AG10803 (cell line): ENCODE data around the gene SELENOK.
A peak's percentile ranks its signal among the peaks of the same experiment; 100 is the strongest.

Source experiments
- DNase-seq: peaks from one replicate; pipeline ENCODE4 v3.0.0; 2010; ENCODE audit warnings: low read depth
- H3K4me3 ChIP-seq: 2 replicates; pipeline ENCODE4 v1.5.1; 2011; ENCODE audit warnings: mild to moderate bottlenecking, low read length, control low read depth
- CTCF ChIP-seq: conservative IDR thresholded peaks from 2 replicates; pipeline ENCODE4 v1.5.1; 2011; ENCODE audit warnings: mild to moderate bottlenecking, low read length, control low read depth, inconsistent platforms

Gene SELENOK

GRCh38 chr3:53842436-53843194 lies 49.0 kb downstream of the SELENOK start:
- TF ChIP-seq CTCF: no peak; the same call in 1 of the 2 replicates
- H3K4me3 ChIP-seq: no peak overlapping the region
- DNase-seq: peak; percentile 5

GRCh38 chr3:53841296-53841695 lies 50.4 kb downstream of the SELENOK start:
- DNase-seq: no peak
- H3K4me3 ChIP-seq: no peak overlapping the region
- TF ChIP-seq CTCF: no peak

GRCh38 chr3:53837331-53837730 lies 54.3 kb downstream of the SELENOK start:
- H3K4me3 ChIP-seq: no peak overlapping the region
- no peak for DNase-seq

GRCh38 chr3:53836084-53836872 lies 55.4 kb downstream of the SELENOK start:
- no peak overlapping the region for H3K4me3 ChIP-seq
- DNase-seq: no peak
- TF ChIP-seq CTCF: no peak

More at GRCh38 chr3:53837331-53837730, 54.3 kb downstream of the SELENOK start:
- no peak for TF ChIP-seq CTCF

DNA sequence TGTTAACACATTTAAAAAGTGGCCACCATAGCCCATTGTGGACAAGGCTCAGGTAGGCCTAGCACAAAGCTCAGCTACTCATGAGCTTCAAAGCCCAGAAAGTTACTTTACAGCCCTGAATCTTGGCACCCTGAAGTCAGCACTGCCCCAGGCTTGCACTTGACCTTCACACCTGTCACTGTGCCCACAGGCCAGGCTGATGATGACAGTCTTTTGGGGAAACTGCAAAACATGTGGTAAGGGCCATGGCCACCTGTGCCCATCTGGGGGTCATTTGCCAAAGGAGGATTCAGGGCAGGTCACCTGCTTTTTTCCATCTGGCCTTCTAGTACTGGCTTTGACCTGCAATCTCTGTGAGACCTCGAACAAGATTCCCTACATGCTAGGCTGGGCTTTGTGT lies 56.4 kb downstream of the SELENOK start:
- no peak for TF ChIP-seq CTCF
- H3K4me3 ChIP-seq: no peak overlapping the region
- no peak for DNase-seq

DNA sequence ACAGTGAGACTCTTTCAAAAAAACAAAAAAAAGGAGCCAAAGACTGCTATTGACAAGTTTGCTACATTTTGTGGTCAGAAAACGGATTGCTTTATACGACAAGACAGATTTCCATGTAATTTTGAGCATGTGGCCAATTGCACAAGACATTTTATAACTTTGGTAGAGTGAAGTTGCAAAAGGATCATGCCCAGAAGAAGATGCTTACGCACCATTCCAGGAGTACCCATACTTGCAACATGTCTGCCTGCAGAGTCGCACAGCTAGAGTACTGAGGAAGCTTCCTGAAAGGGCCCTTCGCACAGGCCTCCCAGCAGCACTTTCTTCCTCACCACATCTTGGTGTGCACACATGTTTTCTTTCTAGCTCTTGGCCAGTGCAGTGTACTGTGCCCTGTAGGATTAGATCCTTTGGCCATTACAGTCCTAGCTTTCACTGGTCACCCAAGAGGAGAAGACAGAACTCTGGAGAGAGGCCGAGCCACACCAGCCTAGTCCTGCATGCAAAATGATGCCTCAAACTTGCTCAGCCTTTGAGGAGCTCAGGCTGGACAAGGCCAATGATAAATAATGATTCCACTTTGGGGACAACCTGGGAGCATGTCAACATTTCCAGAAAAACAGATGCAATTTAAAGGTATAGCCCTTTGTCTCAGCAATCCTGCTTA lies 57.1 kb downstream of the SELENOK start:
- no peak overlapping the region for H3K4me3 ChIP-seq
- DNase-seq: peak; percentile 40
- no peak for TF ChIP-seq CTCF
